Keratinocyte (primary cell): ENCODE data around the gene VASN.

Experiments
- EZH2 ChIP-seq: IDR thresholded peaks from one replicate; pipeline ENCODE4 v1.6.1; 2012; ENCODE audit warnings: inconsistent platforms, mild to moderate bottlenecking, low read length, moderate library complexity
- TF ChIP-seq, protein P1 (sequence below), 3 experiments: IDR thresholded peaks in 1 of 3; conservative IDR thresholded peaks in 1 of 3; optimal IDR thresholded peaks in 1 of 3; 2 replicates in 2 of 3; 3 replicates in 1 of 3; pipeline versions ENCODE3 to v1.5.1; 2011; ENCODE audit warnings: low read length in 3 of 3, mild to moderate bottlenecking in 3 of 3, moderate library complexity in 2 of 3, control low read depth in 1 of 3, inconsistent platforms in 1 of 3; ENCODE audit not compliant: insufficient read depth in 2 of 3; ENCODE audit errors: extremely low read depth in 1 of 3

DNA sequence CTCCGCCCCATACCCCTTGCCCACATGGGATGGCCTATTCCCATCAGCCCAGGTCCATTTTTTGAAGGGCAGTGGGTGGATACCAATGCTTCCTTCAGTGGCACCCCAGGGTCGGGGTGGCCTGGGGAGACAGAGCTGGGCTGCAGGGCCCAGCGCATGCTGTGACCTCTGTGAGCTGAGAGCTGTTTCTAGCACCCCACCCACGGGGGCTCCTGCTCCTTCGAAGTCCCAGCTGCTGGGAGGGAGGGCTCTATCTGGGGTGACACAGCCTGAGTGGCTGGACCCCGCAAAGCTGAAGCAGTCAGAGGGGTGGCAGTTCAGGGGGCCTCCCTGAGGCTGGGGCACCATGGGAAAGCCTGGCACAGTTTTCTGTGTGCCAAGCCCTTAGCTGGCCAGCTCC lies 31.2 kb upstream of the VASN start:
- no peak for TF ChIP-seq EZH2
- TF ChIP-seq, protein P1, sequence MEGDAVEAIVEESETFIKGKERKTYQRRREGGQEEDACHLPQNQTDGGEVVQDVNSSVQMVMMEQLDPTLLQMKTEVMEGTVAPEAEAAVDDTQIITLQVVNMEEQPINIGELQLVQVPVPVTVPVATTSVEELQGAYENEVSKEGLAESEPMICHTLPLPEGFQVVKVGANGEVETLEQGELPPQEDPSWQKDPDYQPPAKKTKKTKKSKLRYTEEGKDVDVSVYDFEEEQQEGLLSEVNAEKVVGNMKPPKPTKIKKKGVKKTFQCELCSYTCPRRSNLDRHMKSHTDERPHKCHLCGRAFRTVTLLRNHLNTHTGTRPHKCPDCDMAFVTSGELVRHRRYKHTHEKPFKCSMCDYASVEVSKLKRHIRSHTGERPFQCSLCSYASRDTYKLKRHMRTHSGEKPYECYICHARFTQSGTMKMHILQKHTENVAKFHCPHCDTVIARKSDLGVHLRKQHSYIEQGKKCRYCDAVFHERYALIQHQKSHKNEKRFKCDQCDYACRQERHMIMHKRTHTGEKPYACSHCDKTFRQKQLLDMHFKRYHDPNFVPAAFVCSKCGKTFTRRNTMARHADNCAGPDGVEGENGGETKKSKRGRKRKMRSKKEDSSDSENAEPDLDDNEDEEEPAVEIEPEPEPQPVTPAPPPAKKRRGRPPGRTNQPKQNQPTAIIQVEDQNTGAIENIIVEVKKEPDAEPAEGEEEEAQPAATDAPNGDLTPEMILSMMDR (optimal IDR thresholded peaks at IDR 0.05 in 1 of 3, IDR thresholded peaks at IDR 0.05 in 1 of 3, conservative IDR thresholded peaks at IDR 0.05 in 1 of 3; ENCODE audit: extremely low read depth in 1 of 3, insufficient read depth in 2 of 3, low read length in 3 of 3) = no peak
